ENCODE measurements around the gene CPEB1.

CPEB1 gene

DNA sequence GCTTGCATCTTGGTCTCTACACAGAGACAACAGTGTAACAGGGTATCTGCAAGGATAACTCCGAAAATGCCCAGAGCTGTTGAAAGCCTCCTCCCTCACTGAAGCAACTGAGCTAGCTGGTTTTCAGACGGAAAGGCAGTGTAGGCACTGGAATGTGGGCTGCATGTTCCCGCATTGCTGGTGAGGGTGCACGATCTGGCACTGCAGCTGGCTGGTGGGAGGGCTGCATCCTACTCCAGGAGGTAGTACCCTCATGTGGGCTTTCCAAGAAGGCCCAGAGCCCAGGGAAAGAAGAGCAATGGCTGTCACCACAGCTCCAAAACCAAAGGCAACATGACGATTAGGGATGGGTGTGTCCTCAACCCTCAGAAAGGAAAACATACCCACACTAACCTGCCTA, 78.2 kb downstream of the CPEB1 start:
- TF ChIP-seq, protein P1, sequence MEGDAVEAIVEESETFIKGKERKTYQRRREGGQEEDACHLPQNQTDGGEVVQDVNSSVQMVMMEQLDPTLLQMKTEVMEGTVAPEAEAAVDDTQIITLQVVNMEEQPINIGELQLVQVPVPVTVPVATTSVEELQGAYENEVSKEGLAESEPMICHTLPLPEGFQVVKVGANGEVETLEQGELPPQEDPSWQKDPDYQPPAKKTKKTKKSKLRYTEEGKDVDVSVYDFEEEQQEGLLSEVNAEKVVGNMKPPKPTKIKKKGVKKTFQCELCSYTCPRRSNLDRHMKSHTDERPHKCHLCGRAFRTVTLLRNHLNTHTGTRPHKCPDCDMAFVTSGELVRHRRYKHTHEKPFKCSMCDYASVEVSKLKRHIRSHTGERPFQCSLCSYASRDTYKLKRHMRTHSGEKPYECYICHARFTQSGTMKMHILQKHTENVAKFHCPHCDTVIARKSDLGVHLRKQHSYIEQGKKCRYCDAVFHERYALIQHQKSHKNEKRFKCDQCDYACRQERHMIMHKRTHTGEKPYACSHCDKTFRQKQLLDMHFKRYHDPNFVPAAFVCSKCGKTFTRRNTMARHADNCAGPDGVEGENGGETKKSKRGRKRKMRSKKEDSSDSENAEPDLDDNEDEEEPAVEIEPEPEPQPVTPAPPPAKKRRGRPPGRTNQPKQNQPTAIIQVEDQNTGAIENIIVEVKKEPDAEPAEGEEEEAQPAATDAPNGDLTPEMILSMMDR (IDR thresholded peaks at IDR 0.05; ENCODE audit: control insufficient read depth, insufficient read depth, low read depth, low read length, missing control alignments) = no peak
- no peak for DNase-seq (ENCODE audit: low read depth)
- no peak overlapping the region for H3K4me3 ChIP-seq (ENCODE audit: control insufficient read depth, low read depth, low read length)

GRCh38 chr15:82567661-82568060, 79.5 kb downstream of the CPEB1 start:
- H3K4me3 ChIP-seq (ENCODE audit: control insufficient read depth, low read depth, low read length) = no peak overlapping the region
- TF ChIP-seq, protein P1 (IDR thresholded peaks at IDR 0.05; ENCODE audit: control insufficient read depth, insufficient read depth, low read depth, low read length, missing control alignments) = no peak
- DNase-seq (ENCODE audit: low read depth) = no peak

- no peak for DNase-seq (ENCODE audit: low read depth)
- TF ChIP-seq, protein P1 (IDR thresholded peaks at IDR 0.05; ENCODE audit: control insufficient read depth, insufficient read depth, low read depth, low read length, missing control alignments) = no peak
- H3K4me3 ChIP-seq (ENCODE audit: control insufficient read depth, low read depth, low read length) = no peak overlapping the region
These were observed 80.5 kb downstream of the CPEB1 start for GRCh38 chr15:82566690-82567089.

- H3K4me3 ChIP-seq (ENCODE audit: control insufficient read depth, low read depth, low read length) = no peak overlapping the region
- no peak for DNase-seq (ENCODE audit: low read depth)
- TF ChIP-seq, protein P1 (IDR thresholded peaks at IDR 0.05; ENCODE audit: control insufficient read depth, insufficient read depth, low read depth, low read length, missing control alignments) = no peak
These were observed 88.7 kb downstream of the CPEB1 start for GRCh38 chr15:82558502-82558901.

DNA sequence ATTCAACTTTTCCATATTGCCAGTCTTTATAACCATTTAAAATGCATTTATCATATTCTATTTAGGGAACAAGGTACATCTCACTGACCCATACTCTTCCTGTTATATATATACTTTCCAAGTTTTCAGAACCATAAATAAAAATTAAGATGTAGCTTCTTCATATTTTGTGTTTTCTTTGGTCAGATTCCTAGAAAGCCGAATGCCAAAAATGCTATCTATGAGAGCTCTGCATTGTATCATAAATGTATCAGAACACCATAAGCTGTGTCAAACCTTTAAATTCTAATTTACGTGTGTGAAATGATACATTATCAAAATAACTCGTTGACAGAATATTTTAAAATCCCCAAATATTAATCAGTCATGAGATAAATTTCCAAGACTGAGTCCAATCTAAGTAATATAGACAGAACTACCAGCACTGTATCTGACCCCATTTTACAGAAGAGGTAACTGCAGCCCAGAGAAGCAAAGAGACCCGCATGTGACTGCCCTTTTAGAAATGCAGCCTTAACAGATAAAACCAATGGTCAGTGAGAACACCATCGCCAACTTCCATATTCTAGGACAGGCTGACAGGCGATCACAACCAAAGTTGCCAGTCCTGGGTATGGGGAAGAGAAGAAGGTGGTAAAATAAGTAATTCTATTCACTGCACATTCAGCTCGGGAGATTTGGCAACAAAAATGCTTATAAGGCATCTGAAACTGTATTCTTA, 90.7 kb downstream of the CPEB1 start:
- TF ChIP-seq, protein P1 (IDR thresholded peaks at IDR 0.05; ENCODE audit: control insufficient read depth, insufficient read depth, low read depth, low read length, missing control alignments) = no peak
- no peak overlapping the region for H3K4me3 ChIP-seq (ENCODE audit: control insufficient read depth, low read depth, low read length)
- DNase-seq (ENCODE audit: low read depth) = no peak

- no peak for DNase-seq (ENCODE audit: low read depth)
- TF ChIP-seq, protein P1 (IDR thresholded peaks at IDR 0.05; ENCODE audit: control insufficient read depth, insufficient read depth, low read depth, low read length, missing control alignments) = no peak
- no peak overlapping the region for H3K4me3 ChIP-seq (ENCODE audit: control insufficient read depth, low read depth, low read length)
These were observed 92.3 kb downstream of the CPEB1 start for GRCh38 chr15:82554849-82555248.
